Immature natural killer cell (primary cell): Measurements from ENCODE around the gene PHF2. TPM values are rescaled to one million over a fixed set of nuclear protein-coding genes. Genes with fewer than 3 reads are reported as not detected.

Experiments used
- DNase-seq, 3 donors: peaks; one replicate each; pipeline ENCODE4 v3.0.0; 2022; ENCODE audit warnings: mixed read lengths in 1 of 3
- H3K27ac Mint-ChIP-seq, 6 donors: one replicate each; pipeline ENCODE4 v1.8.0; 2020; ENCODE audit warnings: mixed read lengths in 6 of 6, mild to moderate bottlenecking in 5 of 6, inconsistent platforms in 4 of 6, moderate library complexity in 3 of 6
- H3K27me3 Mint-ChIP-seq, 3 donors: one replicate each; pipeline ENCODE4 v1.8.0; 2020 to 2021; ENCODE audit warnings: low read depth in 3 of 3, mild to moderate bottlenecking in 3 of 3, mixed read lengths in 3 of 3, moderate library complexity in 3 of 3, inconsistent platforms in 1 of 3
- H3K36me3 Mint-ChIP-seq, 3 donors: one replicate each; pipeline ENCODE4 v1.8.0; 2020; ENCODE audit warnings: mixed read lengths in 3 of 3, inconsistent platforms in 2 of 3, mild to moderate bottlenecking in 2 of 3
- H3K4me1 Mint-ChIP-seq, 2 donors: one replicate each; pipeline ENCODE4 v1.8.0; 2020; ENCODE audit warnings: inconsistent platforms in 2 of 2, mild to moderate bottlenecking in 2 of 2, mixed read lengths in 2 of 2, moderate library complexity in 1 of 2
- H3K4me3 Mint-ChIP-seq, 5 donors: one replicate each; pipeline ENCODE4 v1.8.0; 2020; ENCODE audit warnings: mild to moderate bottlenecking in 5 of 5, mixed read lengths in 5 of 5, inconsistent platforms in 3 of 5, moderate library complexity in 3 of 5
- H3K9me3 Mint-ChIP-seq, 6 donors: one replicate each; pipeline ENCODE4 v1.8.0; 2020; ENCODE audit warnings: mild to moderate bottlenecking in 6 of 6, mixed read lengths in 6 of 6, inconsistent platforms in 4 of 6, moderate library complexity in 3 of 6
- polyA plus RNA-seq, 3 donors: library from polyadenylated mRNA; unstranded; fragments of 300-500 nt; fragmentation: Illumina TruSeq; gene quantifications; one replicate each; pipeline ENCODE4 v1.2.3, GENCODE V29; 2021

The PHF2 gene
- polyA plus RNA-seq, 3 donors from 2014 or later = 0.58 to 2.1 (median 0.80) TPM

DNA sequence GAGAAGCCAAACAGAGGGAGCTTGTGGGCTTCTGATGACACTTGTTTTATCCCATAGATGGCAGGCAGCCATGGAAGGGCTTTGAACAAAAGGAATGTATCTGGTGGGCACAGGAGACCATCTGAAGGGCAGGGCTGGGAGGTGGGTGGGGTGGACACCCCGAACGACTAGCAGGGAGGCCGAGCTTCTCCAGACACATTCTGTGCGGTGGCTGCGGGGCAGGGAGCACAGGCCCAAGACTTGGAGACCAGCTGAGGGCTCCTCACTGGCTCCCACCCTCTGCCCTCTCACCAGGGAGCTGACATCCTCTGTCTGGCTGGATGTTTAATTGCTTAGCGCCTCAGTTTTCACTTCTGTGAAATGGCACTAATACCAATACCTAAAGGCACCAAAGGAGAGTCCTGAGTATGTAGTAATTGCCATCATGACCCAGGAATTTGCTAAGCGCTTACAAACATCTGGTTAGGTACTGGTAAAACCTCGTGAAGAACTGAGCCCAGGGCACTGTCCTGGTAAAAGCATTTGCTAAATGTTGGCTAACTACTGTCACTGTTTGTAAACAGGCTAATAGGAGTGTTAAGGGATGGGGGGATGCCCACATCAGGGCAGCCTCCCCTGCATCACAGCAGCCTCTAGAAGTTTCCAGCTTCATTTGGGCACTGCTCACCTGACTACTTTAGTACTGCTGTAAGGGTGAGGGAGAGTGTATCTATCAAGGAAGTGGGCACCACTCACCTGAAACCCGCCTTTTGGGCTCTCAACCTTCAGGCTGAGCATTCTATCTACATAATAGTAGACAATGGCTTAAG, 2.1 kb upstream of the PHF2 start:
- peak overlapping the region in 4 of 5 donors; percentile 87 to 92 (median 88) for H3K4me3 Mint-ChIP-seq
- peak overlapping the region in 4 of 6 donors; percentile 23 to 57 (median 50) for H3K27ac Mint-ChIP-seq
- H3K27me3 Mint-ChIP-seq = no peaks in the 10 kb centered on the region
- no peak for DNase-seq
- H3K4me1 Mint-ChIP-seq = peaks cover 20 to 26% of the 10 kb centered on the region in 2 donors
- H3K9me3 Mint-ChIP-seq = peaks cover 0 to 1% (median 0%) of the 10 kb centered on the region in 6 donors
- H3K36me3 Mint-ChIP-seq = peaks cover 0 to 5% (median 4%) of the 10 kb centered on the region in 3 donors

DNA sequence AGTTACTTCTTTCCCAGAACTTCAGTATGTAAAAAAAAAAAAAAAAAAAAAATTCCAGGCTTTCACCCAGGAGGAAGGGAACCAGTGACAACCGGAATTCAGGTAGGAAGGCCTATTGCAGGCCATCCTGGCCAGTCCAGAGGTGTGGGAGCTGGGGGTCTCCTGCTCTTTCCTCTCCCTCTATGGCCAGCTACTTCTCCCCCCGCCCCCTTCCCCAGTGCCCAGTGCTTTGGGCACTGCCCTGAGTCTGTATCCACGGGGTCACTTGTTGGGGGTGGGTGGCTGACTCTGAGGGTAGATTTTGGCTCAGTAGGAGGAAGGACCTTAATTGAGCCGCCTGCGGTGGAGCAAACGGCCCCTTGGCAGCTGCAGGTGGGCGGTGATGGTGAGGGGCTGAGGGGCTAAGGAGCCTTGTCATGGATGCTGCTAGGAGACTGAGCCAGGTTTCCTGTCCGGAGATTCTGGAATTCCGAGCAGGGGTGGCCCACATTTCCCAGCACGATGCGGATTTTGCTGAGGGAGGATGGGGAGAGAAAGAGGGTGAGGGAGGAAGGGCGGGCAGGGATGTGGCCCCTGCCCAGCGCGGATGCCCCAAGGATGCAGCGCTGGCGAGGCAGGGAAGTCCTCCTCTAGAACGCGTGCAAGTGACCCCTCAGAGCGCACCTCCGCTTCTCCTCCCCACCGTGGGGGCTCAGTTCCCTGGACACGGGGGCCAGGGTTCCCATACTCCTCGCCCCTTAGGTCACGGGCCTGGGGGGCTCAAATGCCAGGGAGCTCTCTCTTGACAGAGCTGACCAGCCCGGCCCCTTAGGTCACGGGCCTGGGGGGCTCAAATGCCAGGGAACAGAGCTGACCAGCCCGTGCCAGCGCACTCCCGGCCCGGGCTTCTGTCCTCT, 1.2 kb upstream of the PHF2 start:
- peak in 1 of 3 donors; percentile 9 for DNase-seq
- H3K27me3 Mint-ChIP-seq = peaks cover 0 to 1% (median 0%) of the 10 kb centered on the region in 3 donors
- H3K4me1 Mint-ChIP-seq = peaks cover 28 to 32% of the 10 kb centered on the region in 2 donors
- H3K27ac Mint-ChIP-seq = peak overlapping the region; percentile 63 to 95 (median 88)
- peak overlapping the region; percentile 87 to 92 (median 90) for H3K4me3 Mint-ChIP-seq
- H3K36me3 Mint-ChIP-seq = peaks cover 0 to 5% (median 4%) of the 10 kb centered on the region in 3 donors
- peaks cover 0 to 1% (median 0%) of the 10 kb centered on the region in 6 donors for H3K9me3 Mint-ChIP-seq

DNA sequence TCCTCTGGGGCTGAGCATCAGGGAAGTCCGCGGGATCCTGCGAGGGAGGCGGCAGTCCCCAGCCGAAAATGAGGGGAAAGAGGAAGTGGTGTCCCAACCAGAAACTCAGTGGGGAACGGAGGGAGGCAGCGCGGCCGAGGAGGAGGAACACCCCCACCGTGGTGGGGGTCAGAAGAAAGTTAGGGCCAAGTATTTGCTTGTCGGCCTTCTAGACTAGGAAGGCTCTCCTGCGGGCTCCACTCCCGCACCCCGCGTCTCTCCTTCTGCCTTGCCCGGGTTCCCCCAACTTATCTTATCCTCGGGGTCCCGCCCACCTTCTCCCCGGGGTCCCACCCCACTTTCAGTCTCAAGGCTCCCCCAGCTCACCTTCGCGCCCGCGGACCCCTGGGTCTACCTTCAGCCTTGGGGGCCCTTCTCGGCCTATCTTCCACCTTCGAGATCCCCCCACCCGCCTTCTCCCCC, 557 bp upstream of the PHF2 start:
- Mint-ChIP-seq H3K36me3 (no peaks in the 10 kb centered on the region), H3K4me3 (peak overlapping the region; percentile 87 to 92 (median 90)), H3K4me1 (peaks cover 34 to 37% of the 10 kb centered on the region in 2 donors), H3K9me3 (no peaks in the 10 kb centered on the region), H3K27ac (peak overlapping the region; percentile 63 to 95 (median 88)), H3K27me3 (peaks cover 0 to 1% (median 0%) of the 10 kb centered on the region in 3 donors)
- peak; percentile 37 to 40 (median 40) for DNase-seq

DNA sequence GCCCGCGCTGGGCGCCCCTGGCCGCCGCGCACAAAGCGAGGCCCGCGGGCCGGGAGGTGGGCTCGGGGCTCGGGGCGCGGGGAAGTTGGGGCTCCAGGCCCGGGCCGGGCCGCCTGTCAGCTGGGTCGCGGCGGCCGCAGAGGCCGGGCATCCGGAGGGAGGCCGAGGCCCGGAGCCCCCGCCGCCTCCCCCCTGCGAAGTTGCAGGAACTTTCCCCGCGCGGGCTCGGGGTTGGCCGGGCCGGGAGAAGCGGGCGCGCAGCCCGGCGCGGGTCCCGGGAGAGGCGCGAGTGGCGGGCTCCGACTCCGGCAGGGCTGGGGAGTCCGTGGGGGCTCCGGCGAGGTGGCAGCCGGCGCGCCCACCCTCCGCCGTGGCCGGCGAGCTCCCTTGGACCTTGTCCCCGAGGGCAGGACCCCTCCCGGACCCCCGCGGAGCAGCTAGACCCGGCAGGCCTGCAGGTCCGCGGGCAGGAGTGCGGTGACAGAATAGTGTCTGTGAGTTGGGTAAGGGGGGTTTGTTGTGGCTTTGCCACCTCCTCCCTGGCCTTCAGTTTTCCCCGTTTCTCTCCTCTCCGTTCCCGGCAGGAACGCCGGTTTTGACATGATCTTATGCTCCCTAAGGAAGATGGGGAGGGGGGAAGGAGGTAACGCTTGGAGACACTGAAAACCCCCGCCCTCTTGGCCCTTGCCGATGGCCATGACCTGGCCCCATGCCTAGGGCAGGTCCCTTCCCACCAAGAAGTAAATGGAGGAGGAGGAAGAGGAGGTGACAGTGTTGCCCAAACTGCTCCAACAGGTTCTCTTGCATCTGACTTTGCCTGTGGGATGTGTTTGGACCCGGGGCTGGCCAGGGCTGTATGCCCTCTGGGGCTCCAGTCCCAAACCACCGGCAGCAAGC, 942 bp downstream of the PHF2 start:
- DNase-seq = peak; percentile 27 to 37 (median 36)
- Mint-ChIP-seq H3K4me3 (peak overlapping the region; percentile 82 to 86 (median 83)), H3K4me1 (peaks cover 36 to 38% of the 10 kb centered on the region in 2 donors), H3K27me3 (peaks cover 0 to 1% (median under 1%) of the 10 kb centered on the region in 3 donors), H3K36me3 (no peaks in the 10 kb centered on the region), H3K9me3 (no peaks in the 10 kb centered on the region), H3K27ac (peak overlapping the region in 5 of 6 donors; percentile 49 to 87 (median 75))

DNA sequence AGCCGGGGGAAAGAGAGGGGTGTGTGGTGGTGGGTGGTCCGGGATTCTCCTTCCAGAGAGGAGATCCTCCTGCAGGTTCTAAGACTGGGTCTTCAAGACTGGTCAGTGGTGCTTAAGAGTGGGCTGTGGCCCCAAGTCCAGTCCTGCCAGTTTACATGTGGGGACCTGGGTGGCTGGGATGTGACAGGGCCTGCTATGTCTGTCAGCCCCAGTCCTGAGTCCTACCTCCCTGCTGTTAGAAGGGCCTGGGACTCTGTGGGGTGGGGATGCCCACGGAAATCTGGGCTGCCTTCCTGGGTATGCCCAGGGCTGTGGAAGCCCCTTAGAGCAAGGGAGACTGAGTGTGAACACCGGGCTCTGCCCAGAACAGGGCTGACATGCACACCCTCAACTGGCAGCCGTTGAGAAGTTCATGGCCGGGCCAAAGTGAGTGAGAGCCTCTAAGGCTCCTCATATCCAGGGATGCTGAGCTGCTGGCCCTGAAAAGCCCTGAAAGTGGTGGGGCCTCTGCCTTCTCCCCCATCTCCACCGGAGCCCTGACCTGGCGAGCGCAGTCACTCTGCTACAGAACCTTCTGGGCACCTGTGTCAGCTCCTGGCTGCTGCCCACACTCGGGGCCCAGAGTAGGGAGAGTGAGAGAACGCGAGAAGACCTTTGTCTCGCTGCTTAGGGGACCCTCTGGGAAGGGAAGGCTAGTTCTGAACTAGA, 1.7 kb downstream of the PHF2 start:
- Mint-ChIP-seq H3K27me3 (peaks cover 0 to 1% (median 1%) of the 10 kb centered on the region in 3 donors), H3K4me3 (peak overlapping the region; percentile 82 to 86 (median 83)), H3K36me3 (no peaks in the 10 kb centered on the region), H3K27ac (peak overlapping the region in 5 of 6 donors; percentile 49 to 87 (median 75)), H3K4me1 (peaks cover 40 to 43% of the 10 kb centered on the region in 2 donors), H3K9me3 (no peaks in the 10 kb centered on the region)
- no peak for DNase-seq

DNA sequence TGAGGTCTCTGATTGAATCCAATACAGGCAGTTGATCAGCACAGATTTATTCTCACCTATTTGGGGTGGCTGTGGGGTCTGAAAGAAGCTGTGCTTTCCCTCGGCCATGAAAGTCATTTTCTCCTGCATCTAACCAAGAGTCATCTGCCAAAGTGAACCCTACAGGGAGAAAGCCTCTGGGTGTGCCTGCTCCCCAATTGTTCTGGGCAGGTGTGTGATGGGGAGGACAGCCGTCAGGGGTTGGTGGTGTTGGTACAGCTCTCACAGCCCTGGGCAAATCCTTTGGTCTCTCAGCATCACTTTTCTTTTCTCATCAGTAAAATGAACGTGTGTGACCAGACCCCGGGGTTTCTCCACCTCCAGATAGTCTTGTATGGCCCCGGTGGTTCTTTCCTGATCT, 2.5 kb downstream of the PHF2 start:
- Mint-ChIP-seq H3K9me3 (no peaks in the 10 kb centered on the region), H3K27ac (peak overlapping the region in 4 of 6 donors; percentile 22 to 50 (median 48)), H3K36me3 (no peaks in the 10 kb centered on the region), H3K4me1 (peaks cover 40 to 44% of the 10 kb centered on the region in 2 donors), H3K27me3 (peaks cover 0 to 1% (median 1%) of the 10 kb centered on the region in 3 donors), H3K4me3 (peak overlapping the region; percentile 14 to 86 (median 82))
- DNase-seq = no peak

DNA sequence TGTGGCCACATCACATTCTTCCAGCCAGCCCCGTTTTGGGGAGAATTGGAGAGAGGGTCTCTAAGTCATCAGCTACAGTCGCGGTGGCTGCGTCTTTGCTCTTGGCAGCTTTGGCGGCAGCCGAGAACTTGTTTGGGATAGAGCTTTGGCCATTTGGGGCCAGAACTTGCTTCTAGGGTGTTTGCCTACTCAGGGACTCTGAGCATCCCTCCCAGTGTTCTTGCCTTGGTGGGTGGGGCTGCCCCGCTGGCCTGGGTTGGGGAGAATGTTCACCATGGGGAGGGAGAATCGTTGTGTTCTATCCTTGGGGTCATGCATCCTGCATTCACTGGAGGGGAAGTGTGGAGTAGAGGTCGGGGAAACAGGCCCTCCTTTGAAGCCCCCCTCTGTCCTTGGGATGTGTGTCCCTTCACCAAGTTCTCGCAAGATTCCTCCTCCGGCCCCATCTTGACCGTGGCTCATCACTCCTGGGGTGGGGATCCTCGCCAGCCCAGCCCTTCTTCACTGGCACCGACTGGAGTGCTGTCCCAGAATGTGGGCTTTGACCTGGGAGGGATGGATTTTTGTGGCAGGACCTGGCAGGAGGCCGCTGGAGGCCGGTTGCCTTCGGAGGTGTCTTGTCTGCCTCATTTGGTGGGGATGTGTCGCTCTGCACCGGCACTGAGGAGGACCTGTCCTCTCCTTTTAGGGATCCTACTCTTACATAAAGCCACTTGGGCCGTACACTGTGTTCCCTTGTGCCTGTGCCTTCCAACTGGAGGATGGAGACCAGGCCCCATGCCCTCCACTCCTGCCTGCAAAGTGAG, 3.5 kb downstream of the PHF2 start:
- Mint-ChIP-seq H3K4me3 (peak overlapping the region in 4 of 5 donors; percentile 13 to 83 (median 66)), H3K4me1 (peaks cover 44 to 46% of the 10 kb centered on the region in 2 donors), H3K9me3 (no peaks in the 10 kb centered on the region), H3K27ac (peak overlapping the region in 2 of 6 donors; percentile 50 to 58), H3K27me3 (peaks cover 0 to 1% (median 1%) of the 10 kb centered on the region in 3 donors), H3K36me3 (peaks cover 0 to 4% (median 3%) of the 10 kb centered on the region in 3 donors)
- no peak for DNase-seq

DNA sequence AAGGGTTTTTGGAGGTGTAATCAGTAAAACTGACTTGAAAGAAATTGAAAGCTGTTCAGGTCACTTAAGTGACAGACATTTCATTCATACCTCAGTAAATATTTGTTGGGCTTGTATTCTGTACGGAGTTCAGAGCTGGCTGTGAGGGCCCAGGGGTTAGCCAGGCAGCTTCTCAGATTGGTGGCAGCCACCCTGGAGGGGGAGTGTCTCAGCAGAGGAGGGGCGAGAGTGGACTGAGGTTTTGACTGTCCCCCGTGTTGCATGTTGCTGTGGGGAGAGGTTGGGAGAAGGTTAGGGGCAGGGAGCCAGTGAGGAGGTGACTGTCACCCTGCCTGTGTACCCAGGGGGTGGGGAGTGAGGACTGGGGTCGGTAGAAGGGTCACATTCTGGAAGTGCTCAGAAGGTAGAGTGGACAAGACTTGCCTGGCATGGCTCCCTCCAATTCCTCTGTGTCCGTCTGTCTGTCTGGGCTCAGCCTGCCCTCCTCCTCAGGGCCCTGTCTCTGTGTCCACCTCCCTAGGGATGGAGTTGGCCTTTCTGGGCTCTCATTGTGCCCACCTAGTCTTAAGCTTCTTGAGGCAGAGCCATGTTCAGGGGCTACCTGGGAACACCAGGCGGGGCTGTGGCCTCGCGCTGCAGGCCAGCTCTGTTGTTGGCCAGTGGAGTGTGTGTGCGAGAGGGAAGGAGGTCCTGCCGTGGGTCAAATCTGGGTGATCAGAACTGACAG, 4.4 kb downstream of the PHF2 start:
- peaks cover 0 to 1% (median 1%) of the 10 kb centered on the region in 3 donors for H3K27me3 Mint-ChIP-seq
- no peak for DNase-seq
- H3K4me3 Mint-ChIP-seq = no peak overlapping the region
- peaks cover 0 to 6% (median 3%) of the 10 kb centered on the region in 3 donors for H3K36me3 Mint-ChIP-seq
- peaks cover 36 to 46% of the 10 kb centered on the region in 2 donors for H3K4me1 Mint-ChIP-seq
- no peaks in the 10 kb centered on the region for H3K9me3 Mint-ChIP-seq
- H3K27ac Mint-ChIP-seq = peak overlapping the region in 3 of 6 donors; percentile 42 to 66 (median 62)

DNA sequence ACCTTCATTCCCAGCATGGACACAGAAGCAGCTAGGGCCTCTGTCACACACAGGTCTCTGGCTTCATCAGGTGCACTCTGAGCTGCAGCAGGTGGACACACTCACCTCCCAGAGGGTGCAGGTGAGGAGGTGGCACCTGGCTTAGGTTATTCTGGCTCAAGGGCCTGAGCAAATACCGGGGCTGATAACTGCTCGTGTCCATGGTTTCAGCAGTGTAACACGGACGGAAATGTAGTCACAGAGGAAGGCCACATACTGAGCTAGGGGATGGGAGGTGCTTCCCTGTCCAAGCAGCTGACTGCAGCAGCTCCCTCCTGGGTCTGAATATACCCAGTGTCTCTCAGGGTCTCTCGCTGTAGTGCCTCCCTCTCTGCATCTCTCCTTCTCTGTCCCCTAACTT, 5.7 kb downstream of the PHF2 start:
- H3K4me3 Mint-ChIP-seq = no peak overlapping the region
- no peak for DNase-seq
- H3K36me3 Mint-ChIP-seq = peaks cover 0 to 6% (median 3%) of the 10 kb centered on the region in 3 donors
- peaks cover 0 to 1% (median 1%) of the 10 kb centered on the region in 3 donors for H3K27me3 Mint-ChIP-seq
- peaks cover 41 to 46% of the 10 kb centered on the region in 2 donors for H3K4me1 Mint-ChIP-seq
- H3K27ac Mint-ChIP-seq = no peak overlapping the region
- H3K9me3 Mint-ChIP-seq = no peaks in the 10 kb centered on the region

DNA sequence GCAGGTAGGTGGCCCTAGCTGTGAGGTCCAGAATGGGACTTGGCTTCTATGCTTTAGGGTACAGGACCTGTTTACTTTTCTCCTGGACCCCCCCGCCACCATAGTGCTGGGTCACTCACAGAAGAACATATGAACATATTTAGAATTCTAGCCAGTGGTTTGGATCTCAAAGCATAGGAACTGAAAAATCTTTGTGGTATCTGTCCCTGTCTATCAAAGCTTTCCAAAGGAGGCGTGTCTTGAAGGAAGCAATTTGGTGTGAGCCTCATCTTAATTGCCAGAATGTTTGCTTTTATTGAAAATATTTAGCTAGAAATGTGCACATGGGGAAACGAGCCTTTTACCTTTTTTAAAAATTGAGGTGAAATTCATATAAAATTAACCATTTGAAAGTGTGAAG, 6.2 kb downstream of the PHF2 start:
- Mint-ChIP-seq H3K4me1 (peaks cover 39 to 44% of the 10 kb centered on the region in 2 donors), H3K4me3 (no peak overlapping the region), H3K27ac (no peak overlapping the region), H3K27me3 (peaks cover 0 to 1% (median 1%) of the 10 kb centered on the region in 3 donors), H3K9me3 (no peaks in the 10 kb centered on the region), H3K36me3 (peaks cover 0 to 6% (median 3%) of the 10 kb centered on the region in 3 donors)
- no peak for DNase-seq

DNA sequence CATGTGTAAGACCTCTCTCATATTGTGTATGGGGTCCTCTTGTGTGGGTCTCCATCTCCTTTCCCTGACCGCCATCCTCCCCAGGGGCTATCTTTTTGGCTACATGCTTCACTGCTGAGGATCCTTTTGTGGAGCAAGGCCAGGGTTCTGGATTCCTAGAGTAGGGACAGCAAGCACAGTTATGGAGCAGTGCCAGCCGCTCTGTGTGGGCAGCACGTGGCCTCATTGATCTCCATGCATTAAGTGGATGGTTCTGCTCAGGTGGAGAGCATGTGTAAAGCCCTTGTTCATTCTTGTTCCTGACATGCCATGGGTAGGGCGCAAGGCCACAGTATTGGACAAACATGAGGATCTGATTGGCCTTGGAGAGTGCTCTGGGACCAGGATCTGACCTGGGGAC, 8.9 kb downstream of the PHF2 start:
- H3K4me3 Mint-ChIP-seq = no peak overlapping the region
- peaks cover 29 to 32% of the 10 kb centered on the region in 2 donors for H3K4me1 Mint-ChIP-seq
- no peak overlapping the region for H3K27ac Mint-ChIP-seq
- H3K27me3 Mint-ChIP-seq = peaks cover 0 to 1% (median 0%) of the 10 kb centered on the region in 3 donors
- H3K9me3 Mint-ChIP-seq = no peaks in the 10 kb centered on the region
- H3K36me3 Mint-ChIP-seq = peaks cover 0 to 6% (median 3%) of the 10 kb centered on the region in 3 donors
- no peak for DNase-seq
